C4-2B (cell line): ENCODE data around the gene NCKAP5.

ENCODE experiments used
- H3K27ac ChIP-seq: fragments of 450-650 bp; 2 replicates; pipeline ENCODE4 v1.5.1; 2017
- ZFX ChIP-seq: fragments of 450-650 bp; IDR thresholded peaks from 2 replicates; pipeline ENCODE4 v1.6.1; 2017
- TF ChIP-seq, protein P1 (sequence below): fragments of 450-650 bp; conservative IDR thresholded peaks from 2 replicates; pipeline ENCODE4 v1.5.1; 2017; ENCODE audit warnings: mild to moderate bottlenecking

NCKAP5 gene

DNA sequence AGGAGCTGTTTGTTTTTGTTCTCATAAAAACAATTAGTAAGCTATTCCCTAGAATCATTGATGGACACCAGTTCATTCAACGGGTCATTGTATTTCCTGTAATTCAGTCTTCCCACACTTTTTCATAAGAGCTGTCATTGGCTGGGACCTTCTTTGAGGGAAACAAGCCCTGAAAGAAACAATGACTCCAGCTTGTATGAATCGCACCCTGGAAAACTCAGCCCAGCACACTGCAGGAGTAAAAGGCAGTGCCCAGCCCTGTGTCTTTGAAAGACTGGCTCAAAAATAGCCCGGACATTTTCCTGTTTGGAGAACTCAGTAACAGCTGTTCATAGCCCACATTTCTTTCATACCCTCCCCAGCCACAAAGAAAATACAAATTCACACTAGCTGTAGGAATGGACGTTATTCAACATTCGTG is 81.5 kb downstream of the NCKAP5 start:
- H3K27ac ChIP-seq = no peak overlapping the region

DNA sequence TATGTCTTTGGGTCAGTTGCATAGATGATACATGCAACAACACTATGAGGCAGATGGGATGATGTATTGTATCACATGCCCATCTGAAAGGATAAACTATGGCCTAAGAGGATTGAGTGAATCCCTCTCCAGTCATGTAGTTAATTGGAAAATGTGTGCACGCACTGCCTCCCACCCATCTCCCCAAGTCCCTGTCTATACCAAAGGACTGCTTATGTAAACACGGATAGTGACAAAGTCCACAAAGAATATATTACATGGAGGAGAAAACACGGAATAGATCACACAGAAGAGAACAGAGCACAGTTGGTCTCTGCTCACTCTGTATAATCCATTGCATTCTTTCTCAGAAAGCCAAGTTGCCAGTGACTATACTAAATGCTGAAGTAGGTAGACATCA is 82.4 kb downstream of the NCKAP5 start:
- no peak overlapping the region for H3K27ac ChIP-seq
- TF ChIP-seq, protein P1, sequence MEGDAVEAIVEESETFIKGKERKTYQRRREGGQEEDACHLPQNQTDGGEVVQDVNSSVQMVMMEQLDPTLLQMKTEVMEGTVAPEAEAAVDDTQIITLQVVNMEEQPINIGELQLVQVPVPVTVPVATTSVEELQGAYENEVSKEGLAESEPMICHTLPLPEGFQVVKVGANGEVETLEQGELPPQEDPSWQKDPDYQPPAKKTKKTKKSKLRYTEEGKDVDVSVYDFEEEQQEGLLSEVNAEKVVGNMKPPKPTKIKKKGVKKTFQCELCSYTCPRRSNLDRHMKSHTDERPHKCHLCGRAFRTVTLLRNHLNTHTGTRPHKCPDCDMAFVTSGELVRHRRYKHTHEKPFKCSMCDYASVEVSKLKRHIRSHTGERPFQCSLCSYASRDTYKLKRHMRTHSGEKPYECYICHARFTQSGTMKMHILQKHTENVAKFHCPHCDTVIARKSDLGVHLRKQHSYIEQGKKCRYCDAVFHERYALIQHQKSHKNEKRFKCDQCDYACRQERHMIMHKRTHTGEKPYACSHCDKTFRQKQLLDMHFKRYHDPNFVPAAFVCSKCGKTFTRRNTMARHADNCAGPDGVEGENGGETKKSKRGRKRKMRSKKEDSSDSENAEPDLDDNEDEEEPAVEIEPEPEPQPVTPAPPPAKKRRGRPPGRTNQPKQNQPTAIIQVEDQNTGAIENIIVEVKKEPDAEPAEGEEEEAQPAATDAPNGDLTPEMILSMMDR = no peak
- no peak for TF ChIP-seq ZFX

More for the DNA sequence above, 81.5 kb downstream of the NCKAP5 start:
- TF ChIP-seq ZFX = no peak
- TF ChIP-seq, protein P1 = no peak

DNA sequence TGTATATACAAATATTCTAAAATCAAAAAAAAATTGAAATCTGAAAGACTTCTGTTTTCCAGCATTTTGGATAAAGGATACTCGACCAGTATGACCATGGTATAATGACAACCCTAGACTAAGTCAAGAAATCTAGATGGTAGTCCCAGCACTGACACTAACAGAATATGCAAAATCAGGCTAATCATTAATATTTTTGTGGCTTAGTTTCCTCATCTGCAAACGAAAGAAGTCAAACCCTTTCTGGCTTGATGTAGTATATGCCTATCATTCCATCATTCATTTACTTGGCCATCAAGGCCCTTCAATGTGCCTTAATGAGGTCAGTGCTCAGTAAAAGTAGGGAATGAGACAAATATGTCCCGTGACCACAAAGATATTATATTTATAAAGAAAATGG is 83.5 kb downstream of the NCKAP5 start:
- no peak overlapping the region for H3K27ac ChIP-seq
- TF ChIP-seq, protein P1 = no peak
- TF ChIP-seq ZFX = no peak

DNA sequence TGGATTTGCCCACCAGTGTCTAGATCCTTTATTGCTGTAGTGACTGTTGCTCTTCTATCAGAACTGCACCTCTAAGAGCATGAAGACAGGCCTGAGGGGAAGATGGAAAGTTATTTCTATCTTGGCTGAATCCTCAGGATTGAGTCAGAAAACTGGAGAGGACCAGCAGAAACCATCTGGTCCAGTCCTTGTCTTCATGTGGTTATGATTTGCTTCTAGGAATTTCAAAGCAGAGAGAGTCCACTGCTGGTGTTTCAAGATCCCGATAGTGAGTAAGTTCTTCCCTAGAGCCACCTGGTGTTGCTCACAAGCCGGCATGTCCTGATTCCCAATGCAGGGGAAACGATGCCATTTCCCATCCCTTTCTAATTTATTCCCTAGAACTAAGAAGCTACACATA is 84.2 kb downstream of the NCKAP5 start:
- TF ChIP-seq, protein P1 = no peak
- no peak for TF ChIP-seq ZFX
- no peak overlapping the region for H3K27ac ChIP-seq

DNA sequence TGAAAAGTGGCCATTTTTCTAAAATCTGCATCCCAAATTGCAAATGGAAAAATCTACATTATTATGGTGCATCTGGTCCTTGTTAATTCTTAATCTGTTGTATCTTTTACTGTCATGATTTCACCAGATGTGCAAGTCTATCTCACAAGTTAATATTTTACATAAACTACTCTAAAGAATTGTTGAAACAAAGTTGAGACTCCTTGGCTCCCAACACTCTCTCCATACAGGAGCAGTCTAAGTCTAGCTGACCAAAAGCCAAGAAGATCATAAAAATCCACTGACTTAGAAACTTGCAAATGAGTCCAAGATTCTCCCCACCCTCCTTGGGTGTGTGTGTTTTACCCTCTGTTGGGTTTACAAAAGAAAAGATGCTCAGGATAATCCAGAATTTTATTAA is 85.1 kb downstream of the NCKAP5 start:
- H3K27ac ChIP-seq = no peak overlapping the region
- TF ChIP-seq, protein P1 = no peak
- TF ChIP-seq ZFX = no peak

DNA sequence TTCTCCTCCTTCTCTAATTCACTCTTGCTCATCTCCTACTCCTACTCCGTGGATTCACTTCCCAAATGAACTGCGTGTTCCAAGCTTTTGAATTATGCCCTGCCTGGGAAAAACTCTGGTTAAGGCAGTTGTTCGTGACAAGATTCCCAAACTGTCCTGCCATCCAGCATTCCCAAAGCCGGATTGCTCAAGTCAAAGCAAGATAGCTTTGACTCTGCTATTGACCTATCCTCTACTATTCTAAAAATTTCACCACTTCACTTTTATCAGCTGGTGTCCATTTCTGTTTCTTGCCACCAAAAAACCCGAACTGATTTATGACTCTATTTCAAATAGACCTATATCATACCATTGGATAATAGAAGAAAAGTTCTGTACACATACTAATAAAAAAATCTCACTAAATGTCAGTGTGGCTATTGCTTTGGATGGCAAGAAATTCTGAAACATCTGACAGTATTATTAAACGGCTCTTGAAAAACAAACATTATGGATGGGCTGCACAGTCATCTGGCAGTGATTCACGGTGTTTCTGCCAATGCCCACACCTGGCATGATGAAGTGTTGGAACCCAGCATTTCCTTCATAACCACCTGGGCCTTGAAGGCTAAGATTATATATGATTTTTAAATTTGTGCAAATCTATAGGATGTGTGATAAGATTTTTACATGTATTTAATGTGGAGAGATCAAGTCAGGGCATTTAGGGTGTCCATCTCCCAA is 87.4 kb downstream of the NCKAP5 start:
- H3K27ac ChIP-seq = no peak overlapping the region
- TF ChIP-seq, protein P1 = no peak
- no peak for TF ChIP-seq ZFX

DNA sequence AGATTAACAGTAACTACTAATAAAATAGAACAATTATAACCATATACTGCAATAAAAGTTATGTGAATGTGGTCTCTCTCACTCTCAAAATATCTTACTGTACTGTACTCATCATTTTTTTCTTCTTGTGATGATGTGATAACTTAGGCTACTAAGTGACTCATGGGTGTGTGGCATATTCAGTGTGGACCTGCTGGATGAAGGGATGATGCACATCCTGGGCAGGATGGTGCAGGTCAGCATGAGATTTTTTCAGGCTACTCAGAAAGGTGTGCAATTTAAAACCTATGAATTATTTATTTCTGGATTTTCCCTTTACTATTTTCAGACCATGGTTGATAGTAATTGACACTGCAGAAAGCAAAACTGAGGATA is 90.7 kb downstream of the NCKAP5 start:
- TF ChIP-seq ZFX = no peak
- TF ChIP-seq, protein P1 = no peak
- no peak overlapping the region for H3K27ac ChIP-seq
